GM12878 (cell line): ENCODE measurements around the gene LRRC75B.
"Not testable (repeated sequence)": the region's sequence is repeated elsewhere in the genome, so short reads cannot be mapped to it uniquely, and the experiment has no call there.

Experiments used
- ASH2L ChIP-seq: fragments of 300-600, 200-600 bp; sonication (generic); IDR thresholded peaks from 2 replicates; pipeline ENCODE4 v1.6.1; 2017; ENCODE audit warnings: low read depth, mild to moderate bottlenecking, borderline replicate concordance
- CBX5 ChIP-seq: sonication (generic); IDR thresholded peaks from 2 replicates; pipeline ENCODE4 v1.6.1; 2016; ENCODE audit warnings: low read depth, moderate library complexity, mild to moderate bottlenecking, inconsistent platforms
- CREM ChIP-seq: IDR thresholded peaks from 2 replicates; pipeline ENCODE4 v1.6.1; 2014; ENCODE audit warnings: antibody characterized with exemption, low read depth
- HDAC6 ChIP-seq: fragments of 200-600 bp; sonication (generic); IDR thresholded peaks from one replicate; pipeline ENCODE4 v1.8.0; 2017; ENCODE audit warnings: antibody characterized with exemption; ENCODE audit not compliant: unreplicated experiment
- JUNB ChIP-seq: IDR thresholded peaks from 2 replicates; pipeline ENCODE4 v1.6.1; 2016; ENCODE audit warnings: antibody characterized with exemption, mild to moderate bottlenecking
- POLR2A ChIP-seq: IDR thresholded peaks from 2 replicates; pipeline ENCODE4 v1.6.1; 2011; ENCODE audit warnings: low read depth, mild to moderate bottlenecking, low read length
- POLR2AphosphoS2 ChIP-seq: IDR thresholded peaks from 2 replicates; pipeline ENCODE4 v1.6.1; 2011; ENCODE audit warnings: low read depth, mild to moderate bottlenecking, low read length, improper control_type of control experiment, moderate library complexity
- RELA ChIP-seq: fragments of 450-650 bp; IDR thresholded peaks from 2 replicates; pipeline ENCODE4 v1.8.0; 2014; ENCODE audit warnings: borderline replicate concordance; ENCODE audit not compliant: partially characterized antibody
- SP1 ChIP-seq: IDR thresholded peaks from one replicate; pipeline ENCODE4 v1.6.1; 2011; ENCODE audit warnings: low read depth, low read length
- SREBF2 ChIP-seq: IDR thresholded peaks from 2 replicates; pipeline ENCODE4 v1.6.1; 2012; ENCODE audit warnings: mild to moderate bottlenecking, low read length
- YBX1 ChIP-seq: fragments of 450-650 bp; IDR thresholded peaks from 2 replicates; pipeline ENCODE4 v1.6.1; 2016; ENCODE audit warnings: antibody characterized with exemption
- TF ChIP-seq, protein P1 (sequence below): fragments of 450-650 bp; IDR thresholded peaks from 2 replicates; pipeline ENCODE4 v1.6.1; 2016; ENCODE audit warnings: mild to moderate bottlenecking
- TF ChIP-seq, protein P2 (sequence below): IDR thresholded peaks from 2 replicates; pipeline ENCODE4 v1.6.1; 2011; ENCODE audit warnings: low read depth, mild to moderate bottlenecking, low read length, moderate library complexity, borderline replicate concordance; ENCODE audit errors: extremely low read depth
- TF ChIP-seq, protein P3 (sequence below), 3 experiments: IDR thresholded peaks in 2 of 3; conservative IDR thresholded peaks in 1 of 3; 2 replicates each; pipeline ENCODE4 v1.5.1; 2011; ENCODE audit warnings: low read depth in 3 of 3, low read length in 3 of 3, mild to moderate bottlenecking in 3 of 3, control low read depth in 2 of 3, moderate library complexity in 2 of 3, inconsistent platforms in 1 of 3, mixed read lengths in 1 of 3; ENCODE audit not compliant: control insufficient read depth in 2 of 3, insufficient read depth in 1 of 3; ENCODE audit errors: extremely low read depth in 1 of 3

DNA sequence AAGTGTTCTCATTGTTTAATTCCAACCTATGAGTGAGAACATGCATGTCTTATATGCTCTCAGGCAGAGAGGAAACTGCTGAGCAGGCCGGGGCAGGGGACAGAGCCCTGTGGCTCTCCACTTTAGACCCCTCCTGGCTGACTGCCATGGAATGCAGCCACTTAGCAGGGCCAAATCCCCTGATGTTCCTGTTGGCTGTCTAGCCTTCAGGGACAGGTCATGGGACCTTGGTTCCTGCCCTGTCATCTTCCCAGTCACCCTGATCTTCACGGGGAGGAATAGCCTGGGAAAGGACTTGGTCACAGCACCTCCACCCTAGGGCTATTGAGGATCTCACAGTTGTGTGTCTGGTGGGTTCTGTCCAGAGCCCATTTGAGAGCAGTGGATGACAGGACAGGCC is 13.5 kb upstream of the LRRC75B start:
- TF ChIP-seq, protein P1, sequence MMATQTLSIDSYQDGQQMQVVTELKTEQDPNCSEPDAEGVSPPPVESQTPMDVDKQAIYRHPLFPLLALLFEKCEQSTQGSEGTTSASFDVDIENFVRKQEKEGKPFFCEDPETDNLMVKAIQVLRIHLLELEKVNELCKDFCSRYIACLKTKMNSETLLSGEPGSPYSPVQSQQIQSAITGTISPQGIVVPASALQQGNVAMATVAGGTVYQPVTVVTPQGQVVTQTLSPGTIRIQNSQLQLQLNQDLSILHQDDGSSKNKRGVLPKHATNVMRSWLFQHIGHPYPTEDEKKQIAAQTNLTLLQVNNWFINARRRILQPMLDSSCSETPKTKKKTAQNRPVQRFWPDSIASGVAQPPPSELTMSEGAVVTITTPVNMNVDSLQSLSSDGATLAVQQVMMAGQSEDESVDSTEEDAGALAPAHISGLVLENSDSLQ = not testable (repeated sequence)
- not testable (repeated sequence) for TF ChIP-seq CBX5, CREM, POLR2A, JUNB, YBX1, ASH2L, POLR2AphosphoS2, SREBF2, HDAC6, SP1, RELA
- TF ChIP-seq, protein P2, sequence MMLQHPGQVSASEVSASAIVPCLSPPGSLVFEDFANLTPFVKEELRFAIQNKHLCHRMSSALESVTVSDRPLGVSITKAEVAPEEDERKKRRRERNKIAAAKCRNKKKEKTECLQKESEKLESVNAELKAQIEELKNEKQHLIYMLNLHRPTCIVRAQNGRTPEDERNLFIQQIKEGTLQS = not testable (repeated sequence)
- TF ChIP-seq, protein P3, sequence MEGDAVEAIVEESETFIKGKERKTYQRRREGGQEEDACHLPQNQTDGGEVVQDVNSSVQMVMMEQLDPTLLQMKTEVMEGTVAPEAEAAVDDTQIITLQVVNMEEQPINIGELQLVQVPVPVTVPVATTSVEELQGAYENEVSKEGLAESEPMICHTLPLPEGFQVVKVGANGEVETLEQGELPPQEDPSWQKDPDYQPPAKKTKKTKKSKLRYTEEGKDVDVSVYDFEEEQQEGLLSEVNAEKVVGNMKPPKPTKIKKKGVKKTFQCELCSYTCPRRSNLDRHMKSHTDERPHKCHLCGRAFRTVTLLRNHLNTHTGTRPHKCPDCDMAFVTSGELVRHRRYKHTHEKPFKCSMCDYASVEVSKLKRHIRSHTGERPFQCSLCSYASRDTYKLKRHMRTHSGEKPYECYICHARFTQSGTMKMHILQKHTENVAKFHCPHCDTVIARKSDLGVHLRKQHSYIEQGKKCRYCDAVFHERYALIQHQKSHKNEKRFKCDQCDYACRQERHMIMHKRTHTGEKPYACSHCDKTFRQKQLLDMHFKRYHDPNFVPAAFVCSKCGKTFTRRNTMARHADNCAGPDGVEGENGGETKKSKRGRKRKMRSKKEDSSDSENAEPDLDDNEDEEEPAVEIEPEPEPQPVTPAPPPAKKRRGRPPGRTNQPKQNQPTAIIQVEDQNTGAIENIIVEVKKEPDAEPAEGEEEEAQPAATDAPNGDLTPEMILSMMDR (IDR thresholded peaks at IDR 0.05 in 2 of 3, conservative IDR thresholded peaks at IDR 0.05 in 1 of 3; ENCODE audit: control insufficient read depth in 2 of 3, extremely low read depth in 1 of 3, insufficient read depth in 1 of 3, low read depth in 3 of 3, low read length in 3 of 3) = not testable (repeated sequence)
